Panc1 (cell line): ENCODE data around the gene OR10H1.

Experiments used
- CTCF ChIP-seq: fragments of 450-650 bp; IDR thresholded peaks from 2 replicates; pipeline ENCODE4 v1.5.1; 2017; ENCODE audit warnings: mild to moderate bottlenecking
- POLR2AphosphoS5 ChIP-seq: IDR thresholded peaks from 2 replicates; pipeline ENCODE4 v1.6.1; 2012; ENCODE audit warnings: mild to moderate bottlenecking, low read depth, low read length, moderate library complexity
- REST ChIP-seq, 2 experiments: IDR thresholded peaks; 2 replicates each; pipeline ENCODE4 v1.6.1; 2011 to 2012; ENCODE audit warnings: low read depth in 2 of 2, control low read depth in 1 of 2, low read length in 1 of 2, mild to moderate bottlenecking in 1 of 2, moderate library complexity in 1 of 2; ENCODE audit not compliant: insufficient read depth in 1 of 2
- TCF7L2 ChIP-seq: IDR thresholded peaks from 2 replicates; pipeline ENCODE4 v1.6.1; 2011; ENCODE audit warnings: mild to moderate bottlenecking, low read depth, low read length, inconsistent platforms

- TF ChIP-seq POLR2AphosphoS5 (no peak), CTCF (no peak), REST (IDR thresholded peaks at IDR 0.05; ENCODE audit: insufficient read depth in 1 of 2, low read depth in 2 of 2, low read length in 1 of 2) (no peak), TCF7L2 (no peak)
Observed at GRCh38 chr19:15811476-15811875, 4.0 kb downstream of the OR10H1 start.
